GM12891 (cell line): ENCODE measurements around the gene DENND2D.

Experiments used
- DNase-seq: peaks from one replicate; pipeline ENCODE4 v3.0.0; 2011; ENCODE audit warnings: low spot score; ENCODE audit not compliant: insufficient read length
- FAIRE-seq: peaks from 2 replicates; lab custom pipeline; 2011; peaks lifted over from hg19 to GRCh38; lab: Jason Lieb, UNC
- PAX5 ChIP-seq: IDR thresholded peaks from 2 replicates; pipeline ENCODE4 v1.6.1; 2011; ENCODE audit warnings: low read length, moderate library complexity, mild to moderate bottlenecking; ENCODE audit not compliant: insufficient read depth, severe bottlenecking
- POLR2A ChIP-seq: IDR thresholded peaks from 2 replicates; pipeline ENCODE4 v1.6.1; 2011; ENCODE audit warnings: low read depth, low read length, control low read depth
- POLR2AphosphoS5 ChIP-seq: IDR thresholded peaks from 2 replicates; pipeline ENCODE4 v1.6.1; 2011; ENCODE audit warnings: low read depth, low read length, control low read depth
- POU2F2 ChIP-seq: IDR thresholded peaks from 2 replicates; pipeline ENCODE4 v1.6.1; 2011; ENCODE audit warnings: low read depth, mild to moderate bottlenecking, control low read depth, low read length, moderate library complexity
- SPI1 ChIP-seq: IDR thresholded peaks from 2 replicates; pipeline ENCODE4 v1.6.1; 2011; ENCODE audit warnings: low read depth, low read length, control low read depth
- TAF1 ChIP-seq: IDR thresholded peaks from 2 replicates; pipeline ENCODE4 v1.6.1; 2011; ENCODE audit warnings: low read depth, low read length, control low read depth

Gene DENND2D

DNA sequence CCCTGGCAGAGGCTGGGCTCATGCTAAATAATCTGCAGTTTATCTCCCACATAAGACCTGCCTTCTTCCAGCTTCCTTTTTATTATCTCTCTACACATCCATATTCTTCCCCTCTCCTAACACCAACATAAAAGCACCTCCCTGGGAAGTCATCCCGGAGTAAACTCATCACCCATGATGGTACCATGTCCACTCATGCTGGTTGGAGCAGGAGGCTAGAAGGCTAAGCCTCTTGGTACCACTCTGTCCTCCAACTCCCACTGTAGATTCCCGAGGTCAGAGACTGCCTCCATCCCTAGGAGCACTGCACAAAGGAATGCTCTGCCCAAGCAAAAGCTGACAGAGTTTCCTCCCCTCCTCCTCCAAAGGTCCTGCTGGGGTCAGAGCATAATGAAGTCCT is 4.2 kb downstream of the DENND2D start:
- TF ChIP-seq POU2F2 (no peak), SPI1 (no peak), PAX5 (no peak), POLR2AphosphoS5 (no peak), TAF1 (no peak)
- FAIRE-seq (no peak), DNase-seq (no peak)

DNA sequence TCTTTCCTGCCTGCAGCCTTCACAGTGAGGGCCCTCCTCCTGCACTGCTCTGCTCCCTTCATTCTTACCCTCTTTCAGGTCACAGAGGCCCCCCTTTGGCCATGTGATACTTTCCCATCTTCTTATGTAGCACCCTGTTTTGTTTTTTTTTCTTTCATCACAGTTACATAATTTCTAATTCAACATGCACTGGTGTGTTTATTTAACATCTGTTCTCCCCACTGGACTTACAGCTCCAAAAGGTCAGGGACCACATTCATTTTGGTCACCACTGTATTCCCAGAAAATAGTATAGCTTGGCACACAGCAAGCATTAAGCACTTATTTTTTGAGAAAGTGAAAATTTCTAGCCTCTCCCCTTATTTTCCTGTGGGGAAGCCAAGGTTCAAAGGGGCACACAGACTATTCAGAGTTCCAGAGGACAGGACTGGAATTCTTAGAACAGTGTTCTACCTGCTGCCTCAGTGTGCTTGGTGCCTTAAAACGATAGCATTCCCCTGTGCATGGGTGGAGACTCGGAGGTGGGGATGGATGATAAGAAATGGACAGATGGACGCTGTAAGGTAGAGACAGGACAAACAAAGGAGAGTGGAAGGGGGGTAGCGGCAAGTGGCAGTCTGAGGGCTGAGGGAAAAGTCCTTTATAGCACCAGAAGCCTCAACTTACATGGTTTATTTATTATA is 5.3 kb downstream of the DENND2D start:
- FAIRE-seq (no peak), DNase-seq (no peak)
- TF ChIP-seq POLR2A = no peak
- no peak for TF ChIP-seq POU2F2
- no peak for TF ChIP-seq SPI1
- no peak for TF ChIP-seq TAF1
- TF ChIP-seq PAX5 = no peak
- no peak for TF ChIP-seq POLR2AphosphoS5

DNA sequence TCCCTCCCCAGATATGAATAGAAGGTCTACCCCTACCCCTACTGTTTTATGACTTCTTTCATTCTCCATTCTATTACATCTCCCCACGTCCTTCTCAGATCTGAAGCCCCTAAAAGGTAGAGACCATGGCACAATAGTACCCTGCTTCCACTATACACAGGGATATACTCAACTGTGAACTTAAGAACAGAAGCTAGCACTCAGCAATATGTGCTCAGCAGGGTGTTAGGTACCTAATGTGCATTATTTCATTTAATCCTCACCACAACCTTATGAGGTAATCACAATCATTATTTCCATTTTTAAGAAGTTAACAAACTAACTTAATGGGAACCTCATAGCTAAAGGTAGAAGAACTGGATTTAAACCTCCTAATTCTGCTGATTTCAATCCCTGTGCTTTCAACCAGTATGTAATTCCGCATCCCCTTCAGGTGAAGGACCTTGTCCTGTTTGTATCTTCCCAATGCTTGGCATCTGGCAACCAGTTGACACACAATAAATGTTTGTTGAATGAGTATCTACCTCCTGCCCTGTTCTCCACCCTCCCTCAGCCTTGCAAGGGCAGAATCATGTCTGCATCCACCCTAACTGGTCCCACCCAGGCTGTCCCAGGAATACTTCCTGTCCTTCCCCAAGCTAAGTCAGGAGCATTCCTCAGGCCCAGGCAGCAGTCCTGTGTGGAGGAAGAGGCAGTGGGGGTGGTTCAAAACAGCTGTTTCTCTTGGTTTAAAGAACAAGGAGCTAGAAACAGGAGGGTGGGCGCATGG is 6.5 kb downstream of the DENND2D start:
- TF ChIP-seq POU2F2 (no peak), TAF1 (no peak), POLR2AphosphoS5 (no peak), SPI1 (no peak), PAX5 (no peak), POLR2A (no peak)
- FAIRE-seq = no peak
- no peak for DNase-seq

- no peak for TF ChIP-seq POU2F2
- TF ChIP-seq PAX5 = no peak
- no peak for TF ChIP-seq POLR2A
- TF ChIP-seq SPI1 = peak; percentile 88
- TF ChIP-seq POLR2AphosphoS5 = no peak
- no peak for TF ChIP-seq TAF1
- DNase-seq = no peak
- peak; percentile 80 for FAIRE-seq
Measured at GRCh38 chr1:111192658-111193519, 7.6 kb downstream of the DENND2D start.

DNA sequence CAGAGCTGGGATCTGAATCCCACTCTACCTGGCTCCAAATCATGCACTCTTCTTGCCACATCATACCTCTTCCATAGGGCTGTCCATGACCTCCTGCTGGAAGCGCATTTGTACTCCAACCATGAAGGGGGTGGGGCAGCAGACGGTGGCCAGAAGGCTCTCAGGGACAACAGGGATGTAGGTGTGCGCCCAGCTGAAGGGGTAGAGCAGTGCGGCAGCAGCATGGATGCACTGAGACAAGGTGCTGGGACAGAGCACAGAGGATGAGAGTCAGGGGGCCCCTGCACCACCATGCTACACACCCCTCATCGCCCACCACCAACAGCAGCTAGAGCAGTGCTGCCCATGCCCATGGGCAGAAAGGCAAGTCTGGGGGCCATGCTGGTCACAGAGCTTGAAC is 8.4 kb downstream of the DENND2D start:
- no peak for FAIRE-seq
- no peak for DNase-seq
- no peak for TF ChIP-seq PAX5
- no peak for TF ChIP-seq SPI1
- TF ChIP-seq POU2F2 = no peak

DNA sequence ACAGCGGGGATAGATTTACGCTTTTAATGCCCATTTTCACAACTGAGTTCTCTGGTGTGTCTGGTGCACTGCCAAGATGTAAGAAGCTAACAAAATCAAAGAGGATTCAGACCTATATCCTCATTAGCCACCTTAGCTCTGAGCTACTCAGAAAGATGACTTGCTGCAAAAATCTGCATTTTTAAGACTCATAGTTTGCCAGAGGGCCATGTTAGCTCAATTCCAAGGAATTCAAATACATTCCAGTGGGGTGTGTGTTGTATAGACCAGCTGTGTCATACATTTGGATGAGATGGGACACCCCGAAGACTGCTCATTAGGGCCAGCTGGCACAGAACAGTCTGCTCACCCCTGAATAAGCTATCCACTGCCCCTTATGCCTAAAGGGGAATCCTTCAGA is 8.9 kb downstream of the DENND2D start:
- FAIRE-seq = no peak
- no peak for TF ChIP-seq SPI1
- DNase-seq = no peak

DNA sequence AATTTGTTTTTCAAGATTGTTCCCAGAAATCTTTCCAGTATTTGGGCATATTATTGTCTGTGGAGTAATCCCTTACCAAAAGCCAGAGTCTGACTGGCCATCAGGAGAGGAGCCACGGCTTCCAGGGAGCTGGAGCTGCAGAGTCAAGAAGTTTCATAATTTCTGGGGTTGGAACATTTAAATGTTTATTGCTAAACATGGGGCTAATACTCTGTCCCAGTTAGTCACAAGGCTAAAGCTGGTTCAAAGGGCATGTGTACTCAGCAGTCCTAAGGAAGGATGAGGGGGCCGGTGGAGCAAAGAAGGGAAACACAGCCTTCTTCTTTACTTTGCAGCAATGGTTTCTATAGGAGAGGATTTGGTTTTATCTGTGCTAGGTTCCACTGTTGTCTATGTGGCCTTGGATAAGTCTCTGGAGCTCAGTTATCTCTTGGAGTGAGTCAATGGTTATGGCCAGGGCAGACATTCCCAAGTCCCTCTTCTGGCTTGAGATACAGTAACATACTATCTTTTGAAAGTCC is 9.5 kb downstream of the DENND2D start:
- TF ChIP-seq SPI1 (no peak), POLR2AphosphoS5 (no peak)
- DNase-seq (no peak), FAIRE-seq (no peak)

- FAIRE-seq (no peak), DNase-seq (no peak)
- TF ChIP-seq POLR2AphosphoS5 (no peak), POU2F2 (no peak), SPI1 (no peak), PAX5 (no peak), POLR2A (no peak)
Measured at GRCh38 chr1:111184663-111185062, 15.8 kb downstream of the DENND2D start.

DNA sequence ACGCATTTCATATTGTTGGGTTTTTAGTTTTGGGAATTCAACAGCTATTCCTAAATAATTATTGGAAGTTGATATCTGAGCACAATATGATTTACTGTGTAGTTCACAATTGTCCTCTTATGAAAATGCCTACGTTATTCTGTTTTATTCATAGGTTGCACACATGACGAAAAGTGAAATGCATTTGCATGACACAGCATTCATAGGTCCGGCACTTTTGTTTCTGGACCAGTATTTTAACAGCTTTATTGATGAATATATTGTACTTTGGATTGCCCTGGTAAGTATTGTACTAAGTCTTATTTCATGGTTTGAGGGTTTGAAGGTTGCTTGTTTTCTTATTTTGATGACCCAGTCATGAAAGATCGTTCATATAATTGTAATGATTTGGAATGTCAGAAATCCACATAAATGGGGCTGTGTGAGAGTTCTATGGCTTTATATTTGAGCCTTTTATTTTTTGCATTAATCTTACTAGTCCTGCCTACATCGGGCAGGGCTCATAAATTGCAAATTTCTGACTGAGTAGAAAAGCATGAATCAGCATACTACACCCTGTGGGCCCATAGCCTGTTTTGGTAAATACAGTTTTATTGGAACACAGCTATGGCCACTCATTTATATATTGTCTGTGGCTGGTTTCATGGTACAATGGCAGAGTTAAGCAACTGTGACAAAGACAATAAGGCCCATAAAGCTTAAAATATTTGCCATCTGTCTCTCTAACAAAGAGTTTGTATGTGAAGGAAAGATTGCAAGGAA is 17.0 kb downstream of the DENND2D start:
- DNase-seq = no peak
- no peak for FAIRE-seq
- no peak for TF ChIP-seq PAX5
- no peak for TF ChIP-seq POU2F2
- TF ChIP-seq POLR2AphosphoS5 = no peak
- TF ChIP-seq POLR2A = no peak
- no peak for TF ChIP-seq TAF1
- no peak for TF ChIP-seq SPI1

DNA sequence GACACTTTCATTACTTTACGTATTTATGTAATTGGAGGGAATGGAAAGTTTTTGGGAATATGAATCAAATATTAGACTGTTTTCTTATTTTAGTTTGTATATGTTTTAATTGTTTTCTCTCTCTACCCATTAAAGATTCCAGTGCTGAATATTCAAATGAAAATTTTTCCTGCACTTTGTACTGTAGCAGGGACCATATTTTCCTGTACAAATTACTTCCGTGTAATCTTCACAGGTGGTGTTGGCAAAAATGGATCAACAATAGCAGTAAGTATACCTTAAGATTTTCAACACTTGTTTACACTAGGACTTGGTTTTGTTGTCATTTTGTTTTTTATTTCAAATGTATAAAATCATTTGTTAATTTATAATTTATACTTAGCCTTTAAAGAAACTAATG is 18.4 kb downstream of the DENND2D start:
- DNase-seq (no peak), FAIRE-seq (no peak)

More for the DNA sequence above, 18.4 kb downstream of the DENND2D start:
- no peak for TF ChIP-seq PAX5
